GM21737 (cell line): ENCODE measurements around the gene MAP2K5.

ENCODE experiments used
- ATAC-seq: cut with Tn5 transposase; IDR thresholded peaks from one replicate; pipeline ENCODE4 v1.9.1; 2021; ENCODE audit warnings: mild to moderate bottlenecking, moderate library complexity; ENCODE audit not compliant: unreplicated experiment

Gene MAP2K5

GRCh38 chr15:67521029-67521782, 21.3 kb upstream of the MAP2K5 start, which contains the start of gene C15orf61:
TSS of gene C15orf61 (plus strand) at chr15:67521131. CDS start at chr15:67521249, 118 bp downstream.
- ATAC-seq: peak; percentile 79

GRCh38 chr15:67521783-67522568, 20.5 kb upstream of the MAP2K5 start:
- no peak for ATAC-seq

GRCh38 chr15:67523330-67523729, 19.2 kb upstream of the MAP2K5 start:
- ATAC-seq: no peak

GRCh38 chr15:67524235-67524634, 18.3 kb upstream of the MAP2K5 start:
- ATAC-seq: no peak

GRCh38 chr15:67528513-67528912, 14.0 kb upstream of the MAP2K5 start:
- no peak for ATAC-seq

GRCh38 chr15:67531379-67531914, 11.1 kb upstream of the MAP2K5 start:
- no peak for ATAC-seq

GRCh38 chr15:67533873-67534272, 8.6 kb upstream of the MAP2K5 start:
- ATAC-seq: no peak

GRCh38 chr15:67534360-67534759, 8.1 kb upstream of the MAP2K5 start:
- ATAC-seq: no peak

- ATAC-seq: no peak
These were observed 4.7 kb upstream of the MAP2K5 start for GRCh38 chr15:67537771-67538170.

GRCh38 chr15:67543348-67543718, 830 bp downstream of the MAP2K5 start:
- ATAC-seq: no peak

- no peak for ATAC-seq
These were observed 2.0 kb downstream of the MAP2K5 start for GRCh38 chr15:67544475-67544874.

- no peak for ATAC-seq
These were observed 3.4 kb downstream of the MAP2K5 start for GRCh38 chr15:67545864-67546263.

GRCh38 chr15:67547064-67547463, 4.6 kb downstream of the MAP2K5 start:
- no peak for ATAC-seq

GRCh38 chr15:67547836-67548235, 5.3 kb downstream of the MAP2K5 start:
- no peak for ATAC-seq

GRCh38 chr15:67548236-67548852, 5.8 kb downstream of the MAP2K5 start:
- ATAC-seq: no peak

GRCh38 chr15:67548862-67549651, 6.6 kb downstream of the MAP2K5 start:
- ATAC-seq: no peak

GRCh38 chr15:67549736-67550135, 7.2 kb downstream of the MAP2K5 start:
- ATAC-seq: no peak

GRCh38 chr15:67550522-67550921, 8.0 kb downstream of the MAP2K5 start:
- no peak for ATAC-seq

GRCh38 chr15:67551207-67551743, 8.8 kb downstream of the MAP2K5 start:
- ATAC-seq: no peak

- ATAC-seq: no peak
These were observed 12.1 kb downstream of the MAP2K5 start for GRCh38 chr15:67554580-67554979.
